ENCODE results near the gene ACRV1. TPM values are rescaled to one million over a fixed set of nuclear protein-coding genes. Genes with fewer than 3 reads are reported as not detected.

Gene ACRV1, protein sequence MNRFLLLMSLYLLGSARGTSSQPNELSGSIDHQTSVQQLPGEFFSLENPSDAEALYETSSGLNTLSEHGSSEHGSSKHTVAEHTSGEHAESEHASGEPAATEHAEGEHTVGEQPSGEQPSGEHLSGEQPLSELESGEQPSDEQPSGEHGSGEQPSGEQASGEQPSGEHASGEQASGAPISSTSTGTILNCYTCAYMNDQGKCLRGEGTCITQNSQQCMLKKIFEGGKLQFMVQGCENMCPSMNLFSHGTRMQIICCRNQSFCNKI
- total RNA-seq (2022; extraction: Qiagen RNA extraction; ENCODE audit: low read depth), result not detected in 5 replicates

GRCh38 chr11:125680747-125681146, at the start of gene ACRV1:
Gene ACRV1, minus strand, starts transcription at chr11:125680847. Its CDS starts 67 bp downstream, at chr11:125680780.

DNA sequence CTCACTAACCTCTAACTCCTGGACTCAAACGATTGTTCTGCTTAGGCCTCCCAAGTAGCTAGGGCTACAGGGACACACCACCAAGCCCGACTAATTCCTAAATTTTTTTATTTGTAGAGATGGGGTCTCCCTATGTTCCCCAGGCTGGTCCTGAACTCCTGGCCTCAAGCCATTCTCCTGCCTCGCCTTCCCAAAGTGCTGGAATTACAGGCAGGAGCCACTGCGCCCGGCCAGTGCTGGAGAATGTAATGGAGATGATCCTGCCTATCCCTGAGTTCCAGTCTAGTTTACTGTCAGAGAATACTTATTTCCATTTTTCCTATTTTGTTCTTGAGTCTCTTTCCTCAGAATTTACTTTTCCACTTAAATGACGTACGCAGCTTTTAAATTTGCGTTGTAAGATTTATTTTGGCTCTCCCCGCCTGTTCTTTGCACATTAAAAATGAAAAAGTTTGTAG, 55.9 kb downstream of the ACRV1 start, which contains the start of gene CHEK1:
CHEK1 (plus strand) TSS at position 408 of the 458 bp plus-strand sequence. CDS start 1,606 bp downstream, outside the sequence.

Other genes with a start within 250 kb of the ACRV1 start
- gene FEZ1, start 184.6 kb downstream of the ACRV1 start, total RNA-seq (2022; extraction: Qiagen RNA extraction; ENCODE audit: low read depth), result 0.49 to 0.85 TPM (median 0.55 TPM) in 5 replicates
- 103 to 111 TPM (median 107 TPM) in 5 replicates for gene EI24, start 111.4 kb downstream of the ACRV1 start, total RNA-seq (2022; extraction: Qiagen RNA extraction; ENCODE audit: low read depth)
- gene STT3A, start 88.0 kb downstream of the ACRV1 start, total RNA-seq (2022; extraction: Qiagen RNA extraction; ENCODE audit: low read depth), result 88.1 to 107 TPM (median 97.5 TPM) in 5 replicates
- 28.6 to 33.7 TPM (median 32.0 TPM) in 5 replicates for gene CHEK1, start 55.7 kb downstream of the ACRV1 start, total RNA-seq (2022; extraction: Qiagen RNA extraction; ENCODE audit: low read depth)
- gene PATE1, start 65.4 kb upstream of the ACRV1 start, total RNA-seq (2022; extraction: Qiagen RNA extraction; ENCODE audit: low read depth), result not detected in 5 replicates
- not detected in 5 replicates for gene PATE2, start 98.0 kb upstream of the ACRV1 start, total RNA-seq (2022; extraction: Qiagen RNA extraction; ENCODE audit: low read depth)
- not detected in 5 replicates for gene PATE3, start 107.3 kb upstream of the ACRV1 start, total RNA-seq (2022; extraction: Qiagen RNA extraction; ENCODE audit: low read depth)
- gene PATE4, start 152.5 kb upstream of the ACRV1 start, total RNA-seq (2022; extraction: Qiagen RNA extraction; ENCODE audit: low read depth), result not detected in 5 replicates
- 11.7 to 13.6 TPM (median 12.9 TPM) in 5 replicates for gene HYLS1, start 206.8 kb upstream of the ACRV1 start, total RNA-seq (2022; extraction: Qiagen RNA extraction; ENCODE audit: low read depth)
- 5.9 to 12.4 TPM (median 8.1 TPM) in 5 replicates for gene PUS3, start 222.4 kb upstream of the ACRV1 start, total RNA-seq (2022; extraction: Qiagen RNA extraction; ENCODE audit: low read depth)
- gene DDX25, start 223.7 kb upstream of the ACRV1 start, total RNA-seq (2022; extraction: Qiagen RNA extraction; ENCODE audit: low read depth), result not detected in 5 replicates